Activated T-helper 17 cell treated with anti-CD3 and anti-CD28 coated beads, Interleukin-2, amount 50 U/mL, for 72 hours (primary cell): ENCODE measurements around the gene HUNK. TPM values are rescaled to one million over a fixed set of nuclear protein-coding genes. Genes with fewer than 3 reads are reported as not detected.

ENCODE experiments used
- ATAC-seq: fragments of 150-1000 bp; cut with Tn5 transposase; replicated peaks from 2 replicates; pipeline ENCODE4 v1.10.0; 2021; ENCODE audit warnings: mild to moderate bottlenecking, moderate library complexity
- H3K27ac Mint-ChIP-seq: one replicate; pipeline ENCODE4 v1.8.0; 2022; ENCODE audit warnings: mixed read lengths
- H3K27me3 Mint-ChIP-seq: one replicate; pipeline ENCODE4 v1.8.0; 2022; ENCODE audit warnings: mixed read lengths
- H3K36me3 Mint-ChIP-seq: one replicate; pipeline ENCODE4 v1.8.0; 2022; ENCODE audit warnings: low read depth, mild to moderate bottlenecking, mixed read lengths
- H3K4me1 Mint-ChIP-seq: one replicate; pipeline ENCODE4 v1.8.0; 2022; ENCODE audit warnings: mixed read lengths
- H3K4me3 Mint-ChIP-seq: one replicate; pipeline ENCODE4 v1.8.0; 2022; ENCODE audit warnings: mild to moderate bottlenecking, mixed read lengths
- H3K9me3 Mint-ChIP-seq: one replicate; pipeline ENCODE4 v1.8.0; 2022; ENCODE audit warnings: mixed read lengths
- total RNA-seq, 2 donors: library from RNA; stranded (reverse); gene quantifications; one replicate each; pipeline ENCODE4 v1.2.3, GENCODE V29; 2022

The HUNK gene
- total RNA-seq, 2 donors from 2014 or later: 0.61 to 0.85 TPM

DNA sequence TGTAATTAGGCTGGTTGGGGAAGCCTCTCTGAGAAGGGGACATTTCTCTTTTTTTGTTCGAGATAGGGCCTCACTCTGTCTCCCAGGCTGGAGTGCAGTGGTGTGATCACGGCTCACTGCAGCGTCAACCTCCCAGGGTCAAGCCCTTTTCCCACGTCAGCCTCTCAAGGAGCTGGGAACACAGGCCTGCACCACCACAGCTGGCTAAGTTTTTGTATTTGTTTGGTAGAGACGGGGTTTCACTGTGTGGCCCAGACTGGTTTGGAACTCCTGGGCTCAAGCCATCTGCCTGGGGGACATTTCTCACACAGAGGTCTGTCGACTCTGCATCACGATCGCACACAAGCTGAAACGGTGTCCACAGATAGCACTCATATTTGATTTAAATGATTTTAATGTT, 39.7 kb downstream of the HUNK start:
- Mint-ChIP-seq H3K27me3 (peaks cover 32% of the 10 kb centered on the region), H3K27ac (no peak overlapping the region), H3K36me3 (no peaks in the 10 kb centered on the region), H3K4me3 (no peak overlapping the region), H3K9me3 (no peaks in the 10 kb centered on the region), H3K4me1 (no peaks in the 10 kb centered on the region)
- ATAC-seq: no peak

DNA sequence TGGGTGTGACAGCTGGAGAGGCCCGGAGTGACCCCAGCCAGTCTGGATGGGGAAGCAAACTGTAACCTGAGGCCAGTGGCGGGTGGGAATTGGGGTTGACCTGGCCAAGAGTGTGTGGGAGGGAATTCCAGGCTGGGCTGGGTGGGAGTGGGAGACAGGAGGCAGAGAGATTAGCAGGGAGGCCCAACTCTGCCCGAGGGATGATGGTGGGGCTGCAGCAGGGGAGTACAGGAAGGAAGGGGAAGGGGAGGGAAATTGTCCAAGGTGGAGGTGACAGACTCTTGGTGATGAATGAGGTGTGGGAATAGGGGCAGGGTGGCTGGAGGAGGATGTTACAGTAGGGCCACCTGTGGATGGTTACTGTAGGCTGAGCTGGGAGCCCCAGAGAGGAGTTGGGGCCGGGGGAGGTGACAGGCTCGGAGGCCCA, 40.4 kb downstream of the HUNK start:
- Mint-ChIP-seq H3K9me3 (no peaks in the 10 kb centered on the region), H3K27me3 (peaks cover 30% of the 10 kb centered on the region), H3K27ac (no peak overlapping the region), H3K36me3 (no peaks in the 10 kb centered on the region), H3K4me3 (no peak overlapping the region), H3K4me1 (no peaks in the 10 kb centered on the region)
- no peak for ATAC-seq

DNA sequence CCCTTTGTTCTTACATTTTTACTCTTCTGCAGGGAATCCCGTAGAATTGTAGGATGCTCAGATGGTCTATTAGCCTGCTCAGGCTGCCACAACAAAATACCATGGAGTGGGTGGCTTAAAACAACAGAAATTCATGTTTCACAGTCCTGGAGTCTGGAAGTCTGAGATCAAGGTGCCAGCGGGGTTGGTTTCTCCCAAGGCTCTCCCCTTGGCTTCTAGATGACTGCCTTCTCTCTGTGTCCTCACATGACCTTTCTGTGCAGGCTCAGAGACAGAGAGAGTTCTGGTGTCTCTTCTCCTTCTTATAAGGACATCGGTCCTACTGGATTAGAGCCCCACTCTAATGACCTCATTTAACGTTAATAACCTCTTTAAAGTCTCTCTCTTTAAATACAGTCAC, 41.7 kb downstream of the HUNK start:
- H3K9me3 Mint-ChIP-seq: no peaks in the 10 kb centered on the region
- no peaks in the 10 kb centered on the region for H3K4me1 Mint-ChIP-seq
- H3K4me3 Mint-ChIP-seq: no peak overlapping the region
- no peak for ATAC-seq
- peaks cover 17% of the 10 kb centered on the region for H3K27me3 Mint-ChIP-seq
- H3K27ac Mint-ChIP-seq: no peak overlapping the region
- no peaks in the 10 kb centered on the region for H3K36me3 Mint-ChIP-seq

DNA sequence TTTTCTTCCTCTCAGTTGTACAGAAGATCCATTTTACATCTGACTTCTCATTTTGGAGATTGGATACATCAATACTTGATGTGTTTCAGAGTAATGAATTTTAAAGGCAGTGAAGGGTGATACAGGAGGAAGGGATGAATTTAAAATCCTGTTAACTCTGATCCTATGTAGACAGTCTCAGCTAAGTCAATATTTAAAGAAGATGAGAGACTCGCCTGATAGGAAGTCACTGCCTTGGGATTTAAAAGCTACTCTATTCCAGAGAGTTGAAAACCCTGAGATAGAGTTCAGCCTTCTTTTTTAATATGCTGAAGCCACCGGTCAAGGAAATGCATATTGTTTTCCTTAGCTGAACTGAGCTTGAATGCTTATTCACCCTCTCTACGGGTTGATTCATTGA, 42.7 kb downstream of the HUNK start:
- peaks cover 20% of the 10 kb centered on the region for H3K27me3 Mint-ChIP-seq
- no peaks in the 10 kb centered on the region for H3K36me3 Mint-ChIP-seq
- H3K4me1 Mint-ChIP-seq: no peaks in the 10 kb centered on the region
- H3K27ac Mint-ChIP-seq: no peak overlapping the region
- no peak overlapping the region for H3K4me3 Mint-ChIP-seq
- ATAC-seq: no peak
- H3K9me3 Mint-ChIP-seq: no peaks in the 10 kb centered on the region

DNA sequence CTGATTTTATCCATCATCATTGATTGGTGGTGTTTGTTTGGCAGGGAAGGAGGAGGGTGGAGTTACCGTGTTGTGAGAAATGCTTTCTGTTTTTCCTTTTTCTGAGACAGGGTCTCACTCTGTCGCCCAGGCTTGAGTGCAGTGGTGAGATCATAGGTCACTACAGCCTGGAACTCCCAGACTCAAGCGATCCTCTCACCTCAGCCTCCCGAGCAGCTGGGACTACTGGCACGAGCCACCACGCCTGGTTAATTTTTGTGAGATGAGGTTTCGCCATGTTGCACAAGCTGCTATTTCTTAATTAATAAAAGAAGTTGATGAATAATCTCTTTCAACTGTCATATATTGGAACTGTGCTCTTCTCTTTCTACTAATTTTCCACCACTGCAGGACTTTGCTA, 44.3 kb downstream of the HUNK start:
- Mint-ChIP-seq H3K4me3 (no peak overlapping the region), H3K4me1 (no peaks in the 10 kb centered on the region), H3K27ac (no peak overlapping the region), H3K36me3 (no peaks in the 10 kb centered on the region), H3K9me3 (no peaks in the 10 kb centered on the region), H3K27me3 (peaks cover 11% of the 10 kb centered on the region)
- ATAC-seq: no peak

DNA sequence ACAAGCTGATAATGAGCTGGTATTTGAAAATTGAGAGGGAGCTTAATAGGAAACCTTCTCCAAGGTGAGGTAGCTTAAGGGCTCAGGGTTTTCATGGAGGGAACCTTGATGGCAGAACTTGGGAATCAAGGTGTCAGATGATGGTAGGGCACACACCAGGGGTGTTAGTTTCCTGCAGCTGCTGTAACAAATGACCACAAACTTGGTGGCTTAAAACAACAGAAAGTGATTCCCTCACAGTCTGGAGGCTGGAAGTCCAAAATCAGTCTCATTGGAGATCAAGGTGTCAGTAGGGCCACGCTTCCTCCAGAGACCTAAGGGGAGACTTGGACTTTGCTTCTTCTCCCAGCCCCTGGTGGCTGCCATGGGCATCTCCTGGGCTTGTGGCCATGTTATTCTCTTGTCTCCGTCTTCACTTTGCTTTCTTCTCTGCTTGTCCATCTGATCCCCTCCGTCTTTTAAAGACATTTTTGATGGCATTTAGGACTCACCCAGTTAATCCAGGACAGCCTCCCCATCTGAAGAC, 45.5 kb downstream of the HUNK start:
- Mint-ChIP-seq H3K4me3 (no peak overlapping the region), H3K27ac (no peak overlapping the region), H3K27me3 (peaks cover 8% of the 10 kb centered on the region), H3K9me3 (no peaks in the 10 kb centered on the region), H3K4me1 (no peaks in the 10 kb centered on the region), H3K36me3 (no peaks in the 10 kb centered on the region)
- no peak for ATAC-seq

DNA sequence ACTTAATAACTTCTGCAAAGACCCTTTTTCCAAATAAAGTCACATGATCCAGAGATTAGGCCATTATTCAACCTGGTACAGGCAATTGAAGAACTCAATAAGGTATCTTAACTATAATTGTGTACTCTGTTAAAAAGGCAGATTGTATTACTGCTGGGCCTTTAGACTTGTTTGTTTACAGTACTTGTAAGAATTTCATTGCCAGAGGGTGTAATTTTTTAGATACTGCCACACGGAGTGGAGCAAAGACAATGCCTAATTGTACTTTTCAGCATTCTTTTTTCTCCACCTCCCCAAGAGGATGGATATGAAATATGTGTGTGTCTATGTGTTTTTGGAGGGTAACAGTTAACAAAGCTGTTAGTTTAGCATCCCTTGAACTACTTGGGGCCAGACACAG, 47.5 kb downstream of the HUNK start:
- Mint-ChIP-seq H3K4me1 (no peaks in the 10 kb centered on the region), H3K9me3 (no peaks in the 10 kb centered on the region), H3K27ac (no peak overlapping the region), H3K36me3 (no peaks in the 10 kb centered on the region), H3K27me3 (peaks cover 6% of the 10 kb centered on the region), H3K4me3 (no peak overlapping the region)
- ATAC-seq: no peak

DNA sequence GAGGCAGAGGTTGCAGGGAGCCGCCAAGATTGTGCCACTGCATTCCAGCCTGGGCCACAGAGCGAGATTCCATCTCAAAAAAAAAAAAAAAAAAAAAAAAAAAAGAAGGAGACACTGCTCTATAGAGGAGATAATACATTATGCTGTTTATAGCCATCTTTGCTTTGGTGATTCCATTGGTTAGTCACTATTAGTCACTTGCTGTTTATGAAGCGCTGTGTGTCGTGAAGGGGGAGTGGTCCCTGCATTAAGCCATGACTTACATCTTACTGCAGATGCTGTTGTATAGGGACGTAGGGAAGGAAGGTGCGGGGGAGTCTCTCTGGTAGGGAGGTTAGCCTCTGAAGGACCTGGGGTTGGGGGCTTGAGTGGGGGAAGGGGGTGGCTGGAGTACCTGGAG, 48.3 kb downstream of the HUNK start:
- H3K9me3 Mint-ChIP-seq: no peaks in the 10 kb centered on the region
- H3K27me3 Mint-ChIP-seq: peaks cover 6% of the 10 kb centered on the region
- H3K4me1 Mint-ChIP-seq: no peaks in the 10 kb centered on the region
- H3K27ac Mint-ChIP-seq: no peak overlapping the region
- no peak overlapping the region for H3K4me3 Mint-ChIP-seq
- H3K36me3 Mint-ChIP-seq: no peaks in the 10 kb centered on the region
- ATAC-seq: no peak

DNA sequence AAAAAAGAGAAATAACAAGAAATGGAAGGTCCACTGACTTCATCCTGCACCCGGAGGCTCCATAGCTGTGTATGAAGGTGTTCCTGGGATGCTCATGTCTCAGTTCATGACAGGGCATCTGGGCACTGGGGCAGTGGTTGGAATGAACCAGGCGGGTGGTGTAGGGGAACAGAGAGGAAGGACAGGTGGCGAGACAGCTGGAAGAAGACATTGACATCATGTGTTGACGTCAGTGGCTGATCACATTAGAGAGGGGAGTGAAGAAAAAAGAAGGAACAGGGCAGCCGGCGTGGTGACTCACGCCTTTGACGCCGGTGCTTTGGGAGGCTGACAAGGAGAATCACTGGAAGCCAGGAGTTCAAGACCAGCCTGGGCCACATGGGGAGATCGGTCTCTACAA, 50.1 kb downstream of the HUNK start:
- no peak for ATAC-seq
- H3K4me3 Mint-ChIP-seq: no peak overlapping the region
- H3K27ac Mint-ChIP-seq: no peak overlapping the region
- peaks cover 6% of the 10 kb centered on the region for H3K27me3 Mint-ChIP-seq
- H3K4me1 Mint-ChIP-seq: no peaks in the 10 kb centered on the region
- no peaks in the 10 kb centered on the region for H3K9me3 Mint-ChIP-seq
- no peaks in the 10 kb centered on the region for H3K36me3 Mint-ChIP-seq

DNA sequence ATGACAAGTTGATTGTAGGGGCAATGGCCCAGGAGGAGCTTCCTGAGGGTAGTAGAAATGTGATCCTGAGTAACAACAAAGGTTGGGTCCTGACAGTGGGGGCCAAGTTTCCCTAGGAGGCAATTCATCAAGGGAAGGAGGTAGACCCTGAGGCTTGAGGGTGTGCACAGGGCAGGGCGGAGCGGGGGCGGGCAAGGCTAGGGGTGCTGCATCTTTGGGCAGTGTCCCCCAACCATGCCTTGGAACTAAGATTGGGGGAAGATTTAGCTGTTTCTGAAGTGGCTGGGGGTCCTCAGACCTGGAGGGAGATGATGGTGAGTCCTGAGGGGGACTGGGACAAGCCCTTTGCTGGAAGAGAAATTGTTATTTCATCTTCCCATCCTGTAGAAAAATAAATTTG, 50.9 kb downstream of the HUNK start:
- Mint-ChIP-seq H3K4me1 (no peaks in the 10 kb centered on the region), H3K9me3 (no peaks in the 10 kb centered on the region), H3K27ac (no peak overlapping the region), H3K4me3 (no peak overlapping the region), H3K36me3 (no peaks in the 10 kb centered on the region), H3K27me3 (peaks cover 6% of the 10 kb centered on the region)
- no peak for ATAC-seq

DNA sequence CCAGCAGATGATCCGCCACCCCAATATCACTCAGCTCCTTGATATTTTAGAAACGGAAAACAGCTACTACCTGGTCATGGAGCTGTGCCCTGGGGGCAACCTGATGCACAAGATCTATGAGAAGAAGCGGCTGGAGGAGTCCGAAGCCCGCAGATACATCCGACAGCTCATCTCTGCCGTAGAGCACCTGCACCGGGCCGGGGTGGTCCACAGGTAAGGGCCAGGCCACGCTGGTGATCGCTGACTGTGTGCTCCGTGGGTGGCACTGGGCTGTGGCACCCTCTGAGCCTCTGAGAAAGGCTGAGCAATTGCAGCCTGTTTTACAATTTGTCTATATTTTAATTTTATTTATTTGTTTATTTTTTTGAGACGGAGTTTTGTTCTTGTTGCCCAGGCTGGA, 51.7 kb downstream of the HUNK start:
- Mint-ChIP-seq H3K4me3 (no peak overlapping the region), H3K27me3 (peaks cover 6% of the 10 kb centered on the region), H3K36me3 (no peaks in the 10 kb centered on the region), H3K27ac (no peak overlapping the region), H3K4me1 (no peaks in the 10 kb centered on the region), H3K9me3 (no peaks in the 10 kb centered on the region)
- no peak for ATAC-seq

DNA sequence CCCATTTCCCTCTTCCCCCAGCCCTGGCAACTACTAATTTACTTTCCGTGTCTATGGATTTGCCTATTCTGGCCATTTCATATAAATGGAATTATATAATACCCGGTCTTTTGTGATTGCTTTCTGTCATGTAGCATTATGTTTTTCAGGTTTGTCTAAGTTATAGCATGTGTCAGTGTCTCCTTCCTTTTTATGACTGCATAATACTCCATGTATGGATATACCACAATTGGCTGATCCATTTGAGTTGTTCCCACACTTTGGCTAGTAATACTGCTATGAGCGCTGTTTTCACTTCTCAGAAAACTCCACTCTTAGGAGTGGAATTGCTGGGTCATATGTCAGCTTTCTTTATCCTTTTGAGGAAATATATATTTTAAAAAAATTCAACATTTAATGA, 53.7 kb downstream of the HUNK start:
- H3K36me3 Mint-ChIP-seq: no peaks in the 10 kb centered on the region
- no peak for ATAC-seq
- H3K9me3 Mint-ChIP-seq: no peaks in the 10 kb centered on the region
- no peaks in the 10 kb centered on the region for H3K4me1 Mint-ChIP-seq
- H3K4me3 Mint-ChIP-seq: no peak overlapping the region
- no peaks in the 10 kb centered on the region for H3K27me3 Mint-ChIP-seq
- no peak overlapping the region for H3K27ac Mint-ChIP-seq

DNA sequence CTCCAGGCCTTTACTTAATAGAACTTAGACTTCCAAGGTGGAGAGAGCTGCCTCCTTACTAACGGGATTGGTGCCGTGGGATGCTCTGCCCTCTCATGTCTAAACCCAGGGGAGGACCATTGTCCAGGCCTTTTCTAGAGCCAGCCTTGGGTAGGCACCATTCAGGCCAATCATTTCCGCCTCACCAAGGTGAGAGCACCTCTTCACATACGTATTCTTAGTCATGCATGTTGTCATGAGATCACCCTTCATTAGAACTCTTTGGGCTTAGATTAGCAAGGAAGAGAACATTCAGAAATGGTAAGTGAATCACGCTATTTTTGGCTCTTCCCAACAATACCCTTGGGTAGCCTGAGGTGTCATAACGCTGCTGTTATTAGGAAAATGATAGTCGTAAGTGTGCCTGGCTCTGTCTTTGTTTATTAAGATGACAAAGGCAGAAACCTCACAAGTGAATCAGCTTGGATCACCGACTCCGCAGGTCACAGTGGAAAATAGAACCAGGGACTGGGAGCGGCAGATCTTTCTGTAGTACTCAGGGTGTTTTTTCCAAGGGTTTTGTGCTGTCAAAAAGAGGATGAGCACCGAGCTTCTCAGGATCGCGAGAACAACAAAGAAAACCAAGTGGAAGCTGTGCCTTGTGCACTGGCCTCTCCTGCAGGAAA, 55.0 kb downstream of the HUNK start:
- H3K4me1 Mint-ChIP-seq: no peaks in the 10 kb centered on the region
- no peaks in the 10 kb centered on the region for H3K9me3 Mint-ChIP-seq
- H3K27ac Mint-ChIP-seq: no peak overlapping the region

DNA sequence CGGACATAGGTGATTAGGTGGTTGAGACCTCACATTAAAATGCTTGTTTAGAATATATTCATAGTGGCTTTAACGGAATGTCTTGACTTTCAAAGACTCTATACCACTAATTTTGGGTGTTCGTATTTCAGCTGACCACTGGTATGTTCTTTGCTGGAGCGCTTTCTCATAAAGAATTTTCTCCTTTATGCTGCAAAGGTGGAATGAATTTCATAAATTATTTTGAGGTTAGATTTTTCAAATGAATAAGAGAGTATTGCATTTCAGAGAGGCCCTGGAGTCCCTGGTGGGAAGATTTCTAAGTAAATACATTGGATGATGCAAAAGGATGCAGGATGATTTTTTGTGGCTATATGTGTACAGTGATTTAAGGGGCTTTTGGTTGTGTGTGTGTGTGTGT, 55.8 kb downstream of the HUNK start:
- no peaks in the 10 kb centered on the region for H3K36me3 Mint-ChIP-seq
- no peak for ATAC-seq
- no peak overlapping the region for H3K27ac Mint-ChIP-seq
- H3K9me3 Mint-ChIP-seq: no peaks in the 10 kb centered on the region
- H3K4me3 Mint-ChIP-seq: no peak overlapping the region
- peaks cover 3% of the 10 kb centered on the region for H3K27me3 Mint-ChIP-seq
- H3K4me1 Mint-ChIP-seq: no peaks in the 10 kb centered on the region

More for the DNA sequence above, 55.0 kb downstream of the HUNK start:
- H3K27me3 Mint-ChIP-seq: peaks cover 3% of the 10 kb centered on the region
- no peak overlapping the region for H3K4me3 Mint-ChIP-seq
- no peaks in the 10 kb centered on the region for H3K36me3 Mint-ChIP-seq
- no peak for ATAC-seq

DNA sequence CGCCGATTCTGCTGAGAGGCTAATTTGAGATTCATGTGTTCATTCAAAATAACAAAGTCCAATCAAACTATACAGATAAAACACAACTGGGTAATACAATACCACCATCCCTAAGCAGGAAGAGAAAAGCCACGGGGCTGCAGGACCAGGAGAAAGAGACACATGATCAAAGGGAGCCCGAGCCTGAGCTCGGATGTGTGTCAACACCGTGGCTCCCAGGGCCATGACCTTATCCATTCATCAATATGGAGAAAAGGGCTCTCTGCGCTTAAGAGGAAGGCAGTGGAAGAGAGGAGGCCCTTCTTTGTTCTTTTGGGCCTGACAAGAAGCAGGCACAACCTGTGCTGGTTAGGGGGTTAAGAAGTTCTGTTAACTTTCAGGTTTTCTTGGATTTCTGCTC, 56.7 kb downstream of the HUNK start:
- no peak for ATAC-seq
- Mint-ChIP-seq H3K36me3 (no peaks in the 10 kb centered on the region), H3K27ac (no peak overlapping the region), H3K4me3 (no peak overlapping the region), H3K27me3 (peaks cover 3% of the 10 kb centered on the region), H3K4me1 (no peaks in the 10 kb centered on the region), H3K9me3 (no peaks in the 10 kb centered on the region)

DNA sequence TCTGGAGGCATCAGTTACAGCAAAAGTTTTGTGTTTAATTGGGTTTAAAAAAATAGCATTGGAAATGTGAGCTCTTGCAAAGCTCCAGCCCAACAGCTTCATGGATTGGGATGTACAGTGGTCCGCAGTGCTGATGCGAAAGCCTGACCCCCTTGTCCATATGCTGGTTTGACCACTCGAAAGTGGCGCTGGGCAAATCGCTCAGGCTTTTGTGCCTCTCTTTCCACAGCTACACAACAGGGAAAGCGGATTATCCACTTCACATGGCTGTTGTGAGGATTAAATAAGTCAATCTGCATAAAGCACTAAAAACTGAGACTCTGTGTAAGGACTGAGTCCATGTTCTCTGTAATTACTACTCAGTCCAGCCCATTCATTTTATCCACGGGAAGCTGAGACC, 57.2 kb downstream of the HUNK start:
- Mint-ChIP-seq H3K27ac (no peak overlapping the region), H3K9me3 (no peaks in the 10 kb centered on the region), H3K4me1 (no peaks in the 10 kb centered on the region), H3K36me3 (no peaks in the 10 kb centered on the region), H3K4me3 (no peak overlapping the region), H3K27me3 (peaks cover 3% of the 10 kb centered on the region)
- no peak for ATAC-seq
